Measurements from ENCODE around the gene SPATS2L.

SPATS2L gene

DNA sequence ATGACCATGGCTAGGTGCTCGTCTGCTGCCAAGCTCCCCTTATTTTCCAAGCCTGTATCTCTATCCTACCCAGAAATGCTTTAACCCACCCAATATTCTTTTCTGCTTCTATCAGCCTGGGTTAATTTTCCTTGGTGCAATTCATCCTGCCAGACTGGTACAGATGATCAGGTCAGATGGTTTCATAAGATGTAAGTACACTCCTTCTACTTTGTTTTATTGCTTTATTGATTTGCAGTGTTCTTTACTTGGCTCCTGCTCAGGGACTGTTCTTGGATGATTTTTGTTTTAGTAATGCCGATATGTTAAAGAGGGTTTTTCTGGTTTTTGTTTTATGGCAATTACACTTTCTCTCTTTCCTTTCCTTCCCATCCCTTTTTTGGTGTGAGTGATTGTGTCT is 217.1 kb downstream of the SPATS2L start:
- Histone ChIP-seq H3K4me1 (ENCODE audit: insufficient read depth, low read length, poor library complexity, severe bottlenecking) (peaks cover 25% of the 10 kb centered on the region), H3K9ac (ENCODE audit: low read depth, low read length, poor library complexity, severe bottlenecking) (no peak overlapping the region), H3K79me2 (ENCODE audit: insufficient read depth, low read length) (peaks cover 24% of the 10 kb centered on the region), H4K20me1 (ENCODE audit: insufficient read depth, low read length, poor library complexity, severe bottlenecking) (peaks cover 3% of the 10 kb centered on the region), H3K27me3 (ENCODE audit: insufficient read depth, low read length, poor library complexity, severe bottlenecking) (peaks cover 50% of the 10 kb centered on the region), H3K4me2 (ENCODE audit: low read depth, low read length, poor library complexity, severe bottlenecking) (no peak overlapping the region), H3K9me2 (replicated peaks; ENCODE audit: low read depth, low read length) (no peaks in the 10 kb centered on the region), H3F3A (ENCODE audit: low read depth) (no peaks in the 10 kb centered on the region), H3K9me3 (ENCODE audit: insufficient read depth, low read depth, low read length) (no peaks in the 10 kb centered on the region), H3K4me3 (ENCODE audit: low read length, poor library complexity, severe bottlenecking) (no peak overlapping the region), H3K36me3 (ENCODE audit: insufficient read depth, low read length) (no peaks in the 10 kb centered on the region), H2AFZ (ENCODE audit: low read length) (no peak overlapping the region)
- TF ChIP-seq, protein P1, sequence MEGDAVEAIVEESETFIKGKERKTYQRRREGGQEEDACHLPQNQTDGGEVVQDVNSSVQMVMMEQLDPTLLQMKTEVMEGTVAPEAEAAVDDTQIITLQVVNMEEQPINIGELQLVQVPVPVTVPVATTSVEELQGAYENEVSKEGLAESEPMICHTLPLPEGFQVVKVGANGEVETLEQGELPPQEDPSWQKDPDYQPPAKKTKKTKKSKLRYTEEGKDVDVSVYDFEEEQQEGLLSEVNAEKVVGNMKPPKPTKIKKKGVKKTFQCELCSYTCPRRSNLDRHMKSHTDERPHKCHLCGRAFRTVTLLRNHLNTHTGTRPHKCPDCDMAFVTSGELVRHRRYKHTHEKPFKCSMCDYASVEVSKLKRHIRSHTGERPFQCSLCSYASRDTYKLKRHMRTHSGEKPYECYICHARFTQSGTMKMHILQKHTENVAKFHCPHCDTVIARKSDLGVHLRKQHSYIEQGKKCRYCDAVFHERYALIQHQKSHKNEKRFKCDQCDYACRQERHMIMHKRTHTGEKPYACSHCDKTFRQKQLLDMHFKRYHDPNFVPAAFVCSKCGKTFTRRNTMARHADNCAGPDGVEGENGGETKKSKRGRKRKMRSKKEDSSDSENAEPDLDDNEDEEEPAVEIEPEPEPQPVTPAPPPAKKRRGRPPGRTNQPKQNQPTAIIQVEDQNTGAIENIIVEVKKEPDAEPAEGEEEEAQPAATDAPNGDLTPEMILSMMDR (conservative IDR thresholded peaks at IDR 0.05; ENCODE audit: low read length), result no peak
- no peak for TF ChIP-seq EZH2phosphoT487 (IDR thresholded peaks at IDR 0.05; ENCODE audit: borderline replicate concordance)

DNA sequence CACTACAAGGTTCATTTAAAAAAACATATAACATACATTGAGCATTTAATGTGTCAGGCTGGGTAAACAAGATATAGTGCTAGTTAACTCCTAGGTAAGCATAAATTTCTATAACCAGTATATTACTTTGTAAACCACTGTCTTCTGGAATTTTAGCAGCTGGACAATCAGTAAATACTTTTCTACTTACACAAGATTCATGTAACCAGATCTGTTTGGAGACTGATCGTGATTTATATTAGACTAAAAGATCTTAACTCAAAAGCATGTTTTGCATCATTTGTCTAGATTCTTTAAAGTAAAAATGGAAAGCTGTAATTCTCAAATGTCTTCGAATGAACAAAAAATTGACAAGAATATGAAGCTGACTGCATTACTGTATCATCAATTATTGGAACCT is 218.6 kb downstream of the SPATS2L start:
- H3K4me2 ChIP-seq (ENCODE audit: low read depth, low read length, poor library complexity, severe bottlenecking), result peak overlapping the region; percentile 74
- H3K4me3 ChIP-seq (ENCODE audit: low read length, poor library complexity, severe bottlenecking), result peak overlapping the region; percentile 94
- H4K20me1 ChIP-seq (ENCODE audit: insufficient read depth, low read length, poor library complexity, severe bottlenecking), result peaks cover 9% of the 10 kb centered on the region
- TF ChIP-seq, protein P1 (conservative IDR thresholded peaks at IDR 0.05; ENCODE audit: low read length), result no peak
- no peak for TF ChIP-seq EZH2phosphoT487 (IDR thresholded peaks at IDR 0.05; ENCODE audit: borderline replicate concordance)
- peaks cover 39% of the 10 kb centered on the region for H3K79me2 ChIP-seq (ENCODE audit: insufficient read depth, low read length)
- peak overlapping the region; percentile 84; the same call in 1 of the 2 replicates for H2AFZ ChIP-seq (ENCODE audit: low read length)
- H3K4me1 ChIP-seq (ENCODE audit: insufficient read depth, low read length, poor library complexity, severe bottlenecking), result peaks cover 37% of the 10 kb centered on the region
- H3K9me2 ChIP-seq (replicated peaks; ENCODE audit: low read depth, low read length), result no peaks in the 10 kb centered on the region
- no peaks in the 10 kb centered on the region for H3K36me3 ChIP-seq (ENCODE audit: insufficient read depth, low read length)
- no peak overlapping the region for H3K9ac ChIP-seq (ENCODE audit: low read depth, low read length, poor library complexity, severe bottlenecking)
- peaks cover 50% of the 10 kb centered on the region for H3K27me3 ChIP-seq (ENCODE audit: insufficient read depth, low read length, poor library complexity, severe bottlenecking)
- no peaks in the 10 kb centered on the region for H3F3A ChIP-seq (ENCODE audit: low read depth)
- H3K9me3 ChIP-seq (ENCODE audit: insufficient read depth, low read depth, low read length), result no peaks in the 10 kb centered on the region

DNA sequence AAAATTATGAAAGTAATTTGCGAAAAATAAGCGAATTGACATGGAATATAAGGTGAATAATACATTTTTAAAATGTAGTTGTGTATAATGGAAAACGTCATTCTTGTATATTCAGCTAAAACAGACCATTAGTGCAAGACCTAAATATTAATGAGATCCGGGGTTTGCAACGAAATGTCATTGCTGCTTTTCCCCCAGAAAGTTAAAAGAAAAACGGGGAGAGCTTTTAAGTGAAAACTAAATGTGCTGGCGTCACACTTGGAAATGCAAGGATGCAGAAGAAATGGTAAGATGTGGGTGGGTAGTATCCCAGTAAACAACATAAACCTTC is 219.0 kb downstream of the SPATS2L start:
- no peaks in the 10 kb centered on the region for H3F3A ChIP-seq (ENCODE audit: low read depth)
- H2AFZ ChIP-seq (ENCODE audit: low read length), result peak overlapping the region; percentile 84
- H3K4me2 ChIP-seq (ENCODE audit: low read depth, low read length, poor library complexity, severe bottlenecking), result peak overlapping the region; percentile 74
- H3K79me2 ChIP-seq (ENCODE audit: insufficient read depth, low read length), result peaks cover 43% of the 10 kb centered on the region
- TF ChIP-seq, protein P1 (conservative IDR thresholded peaks at IDR 0.05; ENCODE audit: low read length), result no peak
- no peak for TF ChIP-seq EZH2phosphoT487 (IDR thresholded peaks at IDR 0.05; ENCODE audit: borderline replicate concordance)
- H4K20me1 ChIP-seq (ENCODE audit: insufficient read depth, low read length, poor library complexity, severe bottlenecking), result peaks cover 9% of the 10 kb centered on the region
- no peaks in the 10 kb centered on the region for H3K9me2 ChIP-seq (replicated peaks; ENCODE audit: low read depth, low read length)
- peak overlapping the region; percentile 94 for H3K4me3 ChIP-seq (ENCODE audit: low read length, poor library complexity, severe bottlenecking)
- H3K36me3 ChIP-seq (ENCODE audit: insufficient read depth, low read length), result no peaks in the 10 kb centered on the region
- H3K9me3 ChIP-seq (ENCODE audit: insufficient read depth, low read depth, low read length), result no peaks in the 10 kb centered on the region
- H3K4me1 ChIP-seq (ENCODE audit: insufficient read depth, low read length, poor library complexity, severe bottlenecking), result peaks cover 42% of the 10 kb centered on the region
- H3K9ac ChIP-seq (ENCODE audit: low read depth, low read length, poor library complexity, severe bottlenecking), result no peak overlapping the region
- peaks cover 50% of the 10 kb centered on the region for H3K27me3 ChIP-seq (ENCODE audit: insufficient read depth, low read length, poor library complexity, severe bottlenecking)

Measured in Loucy (cell line).